ENCODE results near the gene CALM1. TPM values are rescaled to one million over a fixed set of nuclear protein-coding genes. Genes with fewer than 3 reads are reported as not detected.

Gene CALM1
- total and polyA plus RNA-seq, 2 experiments from 2014 or later, result 74.6 to 236 TPM

- H3K4me1 ChIP-seq (ENCODE audit: low read depth), result peaks cover 3% of the 10 kb centered on the region
- no peak overlapping the region for H3K27ac ChIP-seq
- no peaks in the 10 kb centered on the region for H3K9me3 ChIP-seq (ENCODE audit: low read depth)
- peak overlapping the region; percentile 94 for H3K4me3 ChIP-seq
- no peak for TF ChIP-seq CTCF (IDR thresholded peaks at IDR 0.05; ENCODE audit: low read depth, low read length)
- no peaks in the 10 kb centered on the region for H3K27me3 ChIP-seq
- peaks cover 30% of the 10 kb centered on the region for H3K36me3 ChIP-seq
- no peak for DNase-seq (ENCODE audit: low read depth in 1 of 2, low spot score in 1 of 2)
These were observed 2.2 kb downstream of the CALM1 start for GRCh38 chr14:90398841-90399540.

GRCh38 chr14:90399541-90400444 is 3.0 kb downstream of the CALM1 start:
- H3K27me3 ChIP-seq, result no peaks in the 10 kb centered on the region
- H3K36me3 ChIP-seq, result peaks cover 38% of the 10 kb centered on the region
- peak; percentile 100 for TF ChIP-seq CTCF (IDR thresholded peaks at IDR 0.05; ENCODE audit: low read depth, low read length)
- peak; percentile 93 to 94 for DNase-seq (ENCODE audit: low read depth in 1 of 2, low spot score in 1 of 2)
- no peak overlapping the region for H3K27ac ChIP-seq
- no peak overlapping the region for H3K4me3 ChIP-seq
- H3K9me3 ChIP-seq (ENCODE audit: low read depth), result no peaks in the 10 kb centered on the region
- H3K4me1 ChIP-seq (ENCODE audit: low read depth), result peaks cover 3% of the 10 kb centered on the region

GRCh38 chr14:90400904-90401561 is 4.2 kb downstream of the CALM1 start:
- no peak overlapping the region for H3K27ac ChIP-seq
- no peak for TF ChIP-seq CTCF (IDR thresholded peaks at IDR 0.05; ENCODE audit: low read depth, low read length)
- no peak for DNase-seq (ENCODE audit: low read depth in 1 of 2, low spot score in 1 of 2)

GRCh38 chr14:90402016-90402415 is 5.2 kb downstream of the CALM1 start:
- Histone ChIP-seq H3K27me3 (no peaks in the 10 kb centered on the region), H3K9me3 (ENCODE audit: low read depth) (no peaks in the 10 kb centered on the region), H3K27ac (no peak overlapping the region), H3K4me1 (ENCODE audit: low read depth) (peaks cover 3% of the 10 kb centered on the region), H3K4me3 (no peak overlapping the region), H3K36me3 (peaks cover 47% of the 10 kb centered on the region)
- DNase-seq (ENCODE audit: low read depth in 1 of 2, low spot score in 1 of 2), result no peak
- TF ChIP-seq CTCF (IDR thresholded peaks at IDR 0.05; ENCODE audit: low read depth, low read length), result no peak

More at GRCh38 chr14:90400904-90401561, 4.2 kb downstream of the CALM1 start:
- peaks cover 3% of the 10 kb centered on the region for H3K4me1 ChIP-seq (ENCODE audit: low read depth)
- peaks cover 47% of the 10 kb centered on the region for H3K36me3 ChIP-seq
- no peaks in the 10 kb centered on the region for H3K9me3 ChIP-seq (ENCODE audit: low read depth)
- no peak overlapping the region for H3K4me3 ChIP-seq
- H3K27me3 ChIP-seq, result no peaks in the 10 kb centered on the region

GRCh38 chr14:90403065-90403464 is 6.2 kb downstream of the CALM1 start:
- Histone ChIP-seq H3K27ac (no peak overlapping the region), H3K9me3 (ENCODE audit: low read depth) (no peaks in the 10 kb centered on the region), H3K4me1 (ENCODE audit: low read depth) (peaks cover 3% of the 10 kb centered on the region), H3K27me3 (no peaks in the 10 kb centered on the region), H3K4me3 (no peak overlapping the region), H3K36me3 (peaks cover 47% of the 10 kb centered on the region)
- no peak for TF ChIP-seq CTCF (IDR thresholded peaks at IDR 0.05; ENCODE audit: low read depth, low read length)
- no peak for DNase-seq (ENCODE audit: low read depth in 1 of 2, low spot score in 1 of 2)

Measured in cardiac muscle cell (in vitro differentiated cells and primary cell).